GM12864 (cell line): Measurements from ENCODE around the gene POLR2F.

Experiments used
- DNase-seq: peaks from one replicate; pipeline ENCODE4 v3.0.0-alpha.2; 2011; ENCODE audit warnings: low read depth
- H3K4me3 ChIP-seq: 2 replicates; pipeline ENCODE4 v1.5.1; 2011; ENCODE audit warnings: mild to moderate bottlenecking, low read depth, low read length, control low read depth
- TF ChIP-seq, protein P1 (sequence below): IDR thresholded peaks from 2 replicates; pipeline ENCODE4 v1.5.1; 2011; ENCODE audit warnings: low read depth, mild to moderate bottlenecking, moderate library complexity, low read length, control low read depth, inconsistent platforms; ENCODE audit errors: missing control alignments

The POLR2F gene

DNA sequence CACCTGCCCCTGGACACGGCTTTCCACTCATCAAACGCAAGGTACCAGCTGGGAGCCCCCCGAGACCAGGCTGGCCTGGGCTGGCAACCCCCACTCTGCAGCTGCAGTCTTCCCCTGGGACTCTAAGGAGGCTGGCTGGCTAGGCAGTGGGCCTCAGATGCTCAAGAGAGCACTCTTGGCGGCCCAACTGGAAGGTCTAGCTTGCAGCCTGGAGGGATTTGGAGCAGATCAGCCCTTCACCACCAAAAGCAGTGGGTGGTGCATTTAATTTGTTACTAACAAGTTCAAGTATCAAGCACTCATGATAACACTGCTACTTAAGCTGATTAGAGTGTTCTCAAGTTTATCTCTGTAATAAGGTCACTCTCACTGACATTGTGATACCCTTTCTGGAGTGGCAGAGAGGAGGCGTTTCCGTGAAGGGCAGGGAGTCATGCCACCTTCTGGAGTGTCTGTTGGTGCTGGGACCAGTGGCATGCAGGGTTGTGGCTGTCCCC is 21.6 kb upstream of the POLR2F start:
- TF ChIP-seq, protein P1, sequence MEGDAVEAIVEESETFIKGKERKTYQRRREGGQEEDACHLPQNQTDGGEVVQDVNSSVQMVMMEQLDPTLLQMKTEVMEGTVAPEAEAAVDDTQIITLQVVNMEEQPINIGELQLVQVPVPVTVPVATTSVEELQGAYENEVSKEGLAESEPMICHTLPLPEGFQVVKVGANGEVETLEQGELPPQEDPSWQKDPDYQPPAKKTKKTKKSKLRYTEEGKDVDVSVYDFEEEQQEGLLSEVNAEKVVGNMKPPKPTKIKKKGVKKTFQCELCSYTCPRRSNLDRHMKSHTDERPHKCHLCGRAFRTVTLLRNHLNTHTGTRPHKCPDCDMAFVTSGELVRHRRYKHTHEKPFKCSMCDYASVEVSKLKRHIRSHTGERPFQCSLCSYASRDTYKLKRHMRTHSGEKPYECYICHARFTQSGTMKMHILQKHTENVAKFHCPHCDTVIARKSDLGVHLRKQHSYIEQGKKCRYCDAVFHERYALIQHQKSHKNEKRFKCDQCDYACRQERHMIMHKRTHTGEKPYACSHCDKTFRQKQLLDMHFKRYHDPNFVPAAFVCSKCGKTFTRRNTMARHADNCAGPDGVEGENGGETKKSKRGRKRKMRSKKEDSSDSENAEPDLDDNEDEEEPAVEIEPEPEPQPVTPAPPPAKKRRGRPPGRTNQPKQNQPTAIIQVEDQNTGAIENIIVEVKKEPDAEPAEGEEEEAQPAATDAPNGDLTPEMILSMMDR, result no peak
- DNase-seq, result no peak
- H3K4me3 ChIP-seq, result no peak overlapping the region

DNA sequence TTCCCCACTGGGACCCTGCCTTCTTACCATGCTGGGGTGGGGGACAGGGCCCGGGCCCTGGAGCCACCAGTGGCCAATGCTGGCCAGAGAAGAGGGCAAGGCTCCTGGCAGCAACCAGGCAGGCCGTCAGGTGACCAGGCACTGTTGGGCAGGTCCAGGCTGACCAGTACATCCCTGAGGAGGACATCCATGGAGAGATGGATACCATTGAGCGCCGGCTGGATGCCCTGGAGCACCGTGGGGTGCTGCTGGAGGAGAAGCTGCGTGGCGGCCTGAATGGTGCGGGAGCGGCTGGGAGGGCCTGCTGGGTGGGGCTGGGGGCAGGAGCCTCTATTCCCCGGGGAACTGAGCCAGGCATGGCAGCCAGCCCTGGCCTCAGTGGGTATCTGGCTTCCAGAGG is 21.1 kb upstream of the POLR2F start:
- TF ChIP-seq, protein P1, result no peak
- no peak for DNase-seq
- no peak overlapping the region for H3K4me3 ChIP-seq

DNA sequence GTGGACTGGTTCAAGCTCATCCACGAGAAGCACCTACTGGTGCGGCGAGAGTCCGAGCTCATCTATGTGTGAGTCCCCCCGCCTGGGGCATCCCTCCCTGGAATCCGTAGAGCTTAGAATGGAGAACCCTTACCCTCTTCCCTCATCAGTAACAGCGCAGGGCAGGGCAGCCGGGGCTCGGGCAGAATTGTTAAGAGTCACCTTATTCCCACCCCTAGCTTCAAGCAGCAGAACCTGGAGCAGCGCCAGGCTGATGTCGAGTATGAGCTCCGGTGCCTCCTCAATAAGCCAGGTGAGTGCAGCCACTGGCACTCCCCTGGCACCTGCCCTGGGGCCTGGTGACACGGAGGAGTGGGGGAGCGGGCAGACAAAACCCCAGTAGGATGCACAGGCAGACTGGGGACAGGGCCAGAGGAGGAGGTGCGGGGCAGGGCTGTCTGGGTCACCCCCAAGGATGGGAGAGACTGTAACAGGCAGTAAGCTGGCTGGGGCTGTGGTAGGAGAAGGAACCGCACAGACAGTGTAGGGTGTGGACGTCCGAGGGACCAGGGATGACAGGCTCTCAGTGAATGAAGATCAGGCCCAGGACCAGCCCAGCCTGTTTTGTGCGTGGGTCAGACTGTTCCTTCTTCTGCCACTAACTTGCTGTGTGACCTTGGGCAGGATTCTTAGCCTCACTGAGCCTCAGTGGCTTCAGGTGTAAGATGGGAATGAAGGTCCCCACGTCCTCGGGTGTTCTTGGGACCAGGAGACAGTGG is 20.5 kb upstream of the POLR2F start:
- DNase-seq, result no peak
- no peak overlapping the region for H3K4me3 ChIP-seq
- TF ChIP-seq, protein P1, result no peak

DNA sequence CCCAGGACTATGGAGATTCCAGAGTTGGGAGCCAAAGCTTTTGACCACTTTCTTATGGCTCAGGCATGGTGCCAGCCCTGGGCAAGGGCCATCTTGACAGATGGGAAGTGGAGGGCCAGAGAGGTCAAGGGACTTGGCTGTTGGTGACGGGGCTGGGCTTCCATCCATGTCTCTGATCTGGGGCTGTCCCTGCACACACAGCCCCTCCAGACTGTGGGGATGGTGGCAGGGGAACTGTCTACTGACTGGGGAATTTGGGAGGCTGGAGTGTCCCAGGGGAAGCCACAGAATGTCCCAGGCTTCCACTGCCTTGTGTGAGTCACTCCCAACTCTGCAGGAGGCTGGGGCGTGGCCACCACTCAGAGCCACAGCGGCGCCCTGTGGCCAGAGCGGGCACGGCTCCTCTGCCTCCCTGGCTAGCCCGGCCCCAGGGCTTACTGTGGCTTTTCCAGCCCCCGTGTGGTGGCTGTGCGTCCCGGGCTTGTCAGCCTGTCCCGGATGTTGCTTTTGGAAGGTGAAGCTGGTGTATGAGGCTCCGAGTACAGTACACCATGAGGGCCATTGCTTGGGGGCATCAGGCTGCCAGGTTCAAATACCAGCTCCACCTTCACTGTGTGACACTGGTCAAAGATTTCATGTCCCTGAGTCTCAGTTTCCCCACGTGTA is 19.7 kb upstream of the POLR2F start:
- peak; percentile 40 for DNase-seq
- H3K4me3 ChIP-seq, result no peak overlapping the region
- TF ChIP-seq, protein P1, result peak; percentile 97

DNA sequence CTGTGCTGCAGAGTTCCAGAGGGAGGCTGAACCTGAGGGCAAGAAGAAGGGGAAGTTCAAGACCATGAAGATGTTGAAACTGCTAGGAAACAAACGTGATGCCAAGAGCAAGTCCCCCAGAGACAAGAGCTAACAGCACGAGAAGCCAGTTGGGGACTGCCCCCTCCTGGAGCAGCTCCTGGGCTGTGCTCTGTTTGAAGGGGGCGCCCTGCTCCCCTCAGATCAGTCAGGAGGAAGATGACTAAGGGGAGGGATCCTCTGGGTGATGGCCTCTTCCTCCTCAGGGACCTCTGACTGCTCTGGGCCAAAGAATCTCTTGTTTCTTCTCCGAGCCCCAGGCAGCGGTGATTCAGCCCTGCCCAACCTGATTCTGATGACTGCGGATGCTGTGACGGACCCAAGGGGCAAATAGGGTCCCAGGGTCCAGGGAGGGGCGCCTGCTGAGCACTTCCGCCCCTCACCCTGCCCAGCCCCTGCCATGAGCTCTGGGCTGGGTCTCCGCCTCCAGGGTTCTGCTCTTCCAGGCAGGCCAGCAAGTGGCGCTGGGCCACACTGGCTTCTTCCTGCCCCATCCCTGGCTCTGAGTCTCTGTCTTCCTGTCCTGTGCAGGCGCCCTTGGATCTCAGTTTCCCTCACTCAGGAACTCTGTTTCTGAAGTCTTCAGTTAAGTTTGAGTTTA is 12.7 kb upstream of the POLR2F start:
- no peak overlapping the region for H3K4me3 ChIP-seq
- DNase-seq, result no peak
- TF ChIP-seq, protein P1, result no peak

DNA sequence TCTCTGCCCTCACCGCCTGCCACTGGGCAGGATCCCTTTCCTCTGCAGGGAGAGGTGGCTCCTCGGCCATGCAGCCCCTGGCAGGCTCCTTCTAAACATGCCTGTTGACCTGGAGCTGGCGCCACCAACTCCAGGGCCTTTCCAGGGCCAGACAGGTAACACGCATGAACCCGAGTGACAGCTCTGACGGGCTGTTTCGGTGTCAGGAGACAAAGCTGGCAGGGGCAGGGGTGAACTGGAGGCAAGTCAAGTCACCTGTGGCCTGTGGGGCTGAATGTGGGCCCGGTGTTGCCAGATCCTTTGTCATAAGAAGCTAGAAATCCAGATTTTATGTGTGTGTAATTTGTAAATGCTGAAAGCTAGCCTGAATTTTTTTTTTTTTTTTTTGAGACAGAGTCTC is 11.4 kb upstream of the POLR2F start:
- no peak overlapping the region for H3K4me3 ChIP-seq
- TF ChIP-seq, protein P1, result no peak
- no peak for DNase-seq
